NOMO-1 treated with dmso at 0.1 percent for 144 hours (cell line): ENCODE measurements around the gene DYNC2H1.

Source experiments
- DNase-seq: peaks from one replicate; lab custom pipeline; 2025; ENCODE audit not compliant: unreplicated experiment; lab: John Stamatoyannopoulos, UW

Gene DYNC2H1

DNA sequence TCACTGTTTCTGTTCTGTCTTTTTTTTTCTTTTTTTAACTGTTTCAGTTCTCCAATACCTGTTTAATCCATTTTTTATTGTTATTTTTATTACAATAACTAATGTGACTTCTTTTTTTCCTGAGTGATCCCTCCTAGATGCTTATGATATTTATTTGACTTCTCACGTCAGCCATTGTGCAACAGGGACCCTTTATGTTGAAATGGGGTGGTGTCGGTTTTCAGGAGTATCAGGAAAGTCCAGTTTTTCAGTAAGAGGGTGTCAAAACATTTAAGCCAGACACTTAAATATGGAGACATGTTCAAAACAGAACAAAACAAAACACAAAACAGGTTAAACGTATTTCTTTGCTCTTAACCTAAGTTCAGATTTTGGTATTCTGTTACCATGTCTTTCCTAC lies 418.8 kb downstream of the DYNC2H1 start:
- DNase-seq, result no peak

DNA sequence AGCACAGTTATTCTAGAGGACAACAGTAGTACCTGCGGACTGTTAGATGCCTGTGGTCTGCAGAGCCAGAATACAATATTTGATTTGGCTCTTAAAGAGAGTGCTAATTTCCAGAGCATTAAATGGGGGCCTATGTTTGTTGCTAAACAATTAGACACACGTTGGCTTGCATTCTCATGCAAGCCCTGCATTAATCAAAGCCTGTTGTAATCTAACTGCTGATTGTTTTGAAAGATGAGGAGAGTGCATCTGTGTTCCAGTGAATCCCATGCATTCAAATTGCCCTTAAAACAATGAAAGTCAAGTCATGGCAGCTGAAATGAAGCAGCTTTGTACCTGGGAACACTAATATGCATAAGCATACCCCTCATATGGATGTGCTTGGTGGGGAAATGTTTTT lies 419.4 kb downstream of the DYNC2H1 start:
- no peak for DNase-seq

DNA sequence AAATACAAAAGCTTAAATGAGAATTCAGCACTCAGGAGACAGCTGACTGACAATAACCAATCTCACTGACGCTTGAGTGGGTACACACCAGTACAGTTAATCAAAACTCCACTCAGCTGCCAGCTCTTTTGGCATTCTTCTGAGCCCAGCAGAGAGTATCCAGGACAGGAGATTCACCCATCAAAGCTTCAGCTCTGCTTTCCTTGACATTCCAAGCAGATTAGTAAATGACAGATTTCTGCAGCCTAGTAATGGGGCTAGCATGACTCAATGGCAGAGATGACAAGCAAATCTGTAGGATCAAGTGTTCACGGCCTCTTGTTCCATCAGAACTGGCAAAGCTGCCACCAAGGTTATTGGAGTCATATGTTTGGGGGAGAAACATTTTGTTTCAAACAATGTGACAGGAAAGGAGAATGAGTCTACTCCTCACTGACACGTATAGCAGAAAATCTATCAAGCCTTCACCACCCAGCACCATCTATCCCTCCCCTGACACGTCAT lies 420.0 kb downstream of the DYNC2H1 start:
- DNase-seq, result no peak
